Hepatocyte (in vitro differentiated cells): Measurements from ENCODE around the gene STYX.

Source experiments
- CTCF ChIP-seq: fragments of 200-600 bp; sonication (generic); IDR thresholded peaks from 2 replicates; pipeline ENCODE4 v1.5.1; 2016; ENCODE audit warnings: antibody characterized with exemption, mild to moderate bottlenecking; ENCODE audit not compliant: poor library complexity
- EZH2phosphoT487 ChIP-seq: fragments of 200-600 bp; sonication (generic); IDR thresholded peaks from one replicate; pipeline ENCODE4 v1.6.1; 2018; ENCODE audit warnings: antibody characterized with exemption, mild to moderate bottlenecking, low read depth, moderate library complexity; ENCODE audit not compliant: unreplicated experiment, severe bottlenecking

DNA sequence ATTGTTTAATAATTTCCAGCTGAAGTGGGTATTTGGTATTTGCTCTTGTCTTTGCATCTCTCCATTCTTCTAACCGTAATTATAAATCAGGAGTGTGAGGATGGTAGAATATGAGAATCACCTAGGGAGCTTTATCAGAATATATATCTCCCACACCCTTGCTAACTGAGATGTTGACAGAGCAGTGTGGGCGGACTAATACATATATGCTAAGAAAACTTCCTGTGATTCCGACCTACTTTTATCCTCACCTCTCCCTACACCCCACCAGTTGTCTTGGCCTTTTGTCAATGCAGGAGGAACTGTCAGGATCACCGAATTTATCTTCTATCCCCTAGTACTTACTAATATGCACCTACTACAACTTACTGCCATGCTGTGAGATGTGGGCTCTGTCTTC is 76.1 kb downstream of the STYX start:
- no peak for TF ChIP-seq CTCF
- TF ChIP-seq EZH2phosphoT487: no peak
